GM23338 (cell line): ENCODE data around the gene PHF5A. TPM values are rescaled to one million over a fixed set of nuclear protein-coding genes. Genes with fewer than 3 reads are reported as not detected.
A peak's percentile ranks its signal among the peaks of the same experiment; 100 is the strongest.

Source experiments
- ATAC-seq: fragments of 200-7000 bp; cut with Tn5 transposase; 3 replicates; pipeline ENCODE4 v1.9.1; 2020
- DNase-seq: peaks from one replicate; pipeline ENCODE4 v3.0.0-alpha.2; 2015; ENCODE audit warnings: low spot score
- H2AFZ ChIP-seq: fragments of 200-600 bp; sonication (generic); 2 replicates; pipeline ENCODE4 v1.8.0; 2016; ENCODE audit warnings: antibody characterized with exemption, mild to moderate bottlenecking, moderate library complexity
- H3F3A ChIP-seq: fragments of 200-600 bp; sonication (generic); replicated peaks from 2 replicates; pipeline ENCODE4 v1.8.0; 2017; ENCODE audit warnings: antibody characterized with exemption, mixed run types, low read depth
- H3K27ac ChIP-seq: fragments of 200-600 bp; sonication (generic); 2 replicates; pipeline ENCODE4 v1.6.1; 2016; ENCODE audit warnings: low read depth
- H3K27me3 ChIP-seq: fragments of 200-600 bp; sonication (generic); 2 replicates; pipeline ENCODE4 v1.8.0; 2016; ENCODE audit warnings: mild to moderate bottlenecking, mixed run types, moderate library complexity; ENCODE audit not compliant: insufficient read depth
- H3K36me3 ChIP-seq: fragments of 200-600 bp; sonication (generic); 2 replicates; pipeline ENCODE4 v1.8.0; 2016; ENCODE audit warnings: mild to moderate bottlenecking; ENCODE audit not compliant: insufficient read depth
- H3K4me1 ChIP-seq: fragments of 200-600 bp; sonication (generic); 2 replicates; pipeline ENCODE4 v1.8.0; 2016; ENCODE audit warnings: mild to moderate bottlenecking, moderate library complexity; ENCODE audit not compliant: insufficient read depth
- H3K4me2 ChIP-seq: fragments of 200-600 bp; sonication (generic); 2 replicates; pipeline ENCODE4 v1.7.1; 2017; ENCODE audit warnings: mixed run types
- H3K4me3 ChIP-seq: fragments of 200-600 bp; sonication (generic); 2 replicates; pipeline ENCODE4 v1.6.1; 2016; ENCODE audit warnings: mixed run types
- H3K79me2 ChIP-seq: fragments of 200-600 bp; sonication (generic); replicated peaks from 2 replicates; pipeline ENCODE4 v1.8.0; 2017; ENCODE audit warnings: mild to moderate bottlenecking; ENCODE audit not compliant: insufficient read depth
- H3K9me2 ChIP-seq: fragments of 200-600 bp; sonication (generic); 2 replicates; pipeline ENCODE4 v1.8.0; 2017; ENCODE audit not compliant: insufficient read depth
- H4K20me1 ChIP-seq: fragments of 200-600 bp; sonication (generic); replicated peaks from 2 replicates; pipeline ENCODE4 v1.8.0; 2017; ENCODE audit warnings: mild to moderate bottlenecking; ENCODE audit not compliant: insufficient read depth
- H3K27ac Mint-ChIP-seq: 2 replicates; pipeline ENCODE4 v1.8.0; 2020; ENCODE audit warnings: inconsistent platforms, mild to moderate bottlenecking, moderate library complexity, mixed read lengths
- H3K27me3 Mint-ChIP-seq: 3 replicates; pipeline ENCODE4 v1.8.0; 2022; ENCODE audit warnings: low read depth, mild to moderate bottlenecking, moderate library complexity, mixed read lengths, inconsistent platforms; ENCODE audit not compliant: insufficient read depth, poor library complexity
- H3K36me3 Mint-ChIP-seq: 3 replicates; pipeline ENCODE4 v1.8.0; 2021; ENCODE audit warnings: low read depth, mild to moderate bottlenecking, inconsistent platforms, moderate library complexity, mixed read lengths
- H3K4me1 Mint-ChIP-seq: 3 replicates; pipeline ENCODE4 v1.8.0; 2020; ENCODE audit warnings: mild to moderate bottlenecking, inconsistent platforms, mixed read lengths
- H3K4me3 Mint-ChIP-seq: 3 replicates; pipeline ENCODE4 v1.8.0; 2021; ENCODE audit warnings: moderate library complexity, mild to moderate bottlenecking, inconsistent platforms, mixed read lengths
- H3K9me3 Mint-ChIP-seq: 3 replicates; pipeline ENCODE4 v1.8.0; 2020; ENCODE audit warnings: moderate library complexity, mild to moderate bottlenecking, inconsistent platforms, mixed read lengths
- CREB1 ChIP-seq: fragments of 250-450 bp; sonication (Bioruptor Pico); IDR thresholded peaks from 2 replicates; pipeline ENCODE4 v1.5.0; 2020; ENCODE audit warnings: low read depth, mild to moderate bottlenecking, moderate library complexity
- NANOG ChIP-seq: IDR thresholded peaks from 2 replicates; pipeline ENCODE4 v1.6.1; 2016; ENCODE audit warnings: antibody characterized with exemption, borderline replicate concordance
- polyA plus RNA-seq: library from polyadenylated mRNA; unstranded; fragments of >200 nt; fragmentation: Nextera tagmentation; extraction: Ambion mirVana; gene quantifications from 2 replicates; pipeline ENCODE4 v1.2.1, GENCODE V29; 2016
- total RNA-seq: library from RNA; depleted of rRNA; stranded (reverse); fragments of >200 nt; shearing (Covaris generic); gene quantifications from 2 replicates; pipeline ENCODE4 v1.2.3, GENCODE V29; 2014
- TF ChIP-seq, protein P1 (sequence below): IDR thresholded peaks from one replicate; pipeline ENCODE4 v1.6.1; 2018; ENCODE audit warnings: antibody characterized with exemption; ENCODE audit not compliant: unreplicated experiment
- TF ChIP-seq, protein P2 (sequence below): fragments of 250-450 bp; sonication (Bioruptor Pico); IDR thresholded peaks from 2 replicates; pipeline ENCODE4 v1.5.0; 2020; ENCODE audit warnings: mild to moderate bottlenecking, moderate library complexity
- TF ChIP-seq, protein P3 (sequence below), 2 experiments: fragments of 200-600 bp in 1 of 2; sonication (generic) in 1 of 2; conservative IDR thresholded peaks; 2 replicates each; pipeline versions ENCODE4 v1.5.1 to v1.6.1; 2016 to 2017; ENCODE audit warnings: antibody characterized with exemption in 2 of 2, low read depth in 2 of 2, mild to moderate bottlenecking in 2 of 2, moderate library complexity in 1 of 2

PHF5A gene
- total and polyA plus RNA-seq, 2 experiments from 2014 or later = 49.4 to 115 TPM

DNA sequence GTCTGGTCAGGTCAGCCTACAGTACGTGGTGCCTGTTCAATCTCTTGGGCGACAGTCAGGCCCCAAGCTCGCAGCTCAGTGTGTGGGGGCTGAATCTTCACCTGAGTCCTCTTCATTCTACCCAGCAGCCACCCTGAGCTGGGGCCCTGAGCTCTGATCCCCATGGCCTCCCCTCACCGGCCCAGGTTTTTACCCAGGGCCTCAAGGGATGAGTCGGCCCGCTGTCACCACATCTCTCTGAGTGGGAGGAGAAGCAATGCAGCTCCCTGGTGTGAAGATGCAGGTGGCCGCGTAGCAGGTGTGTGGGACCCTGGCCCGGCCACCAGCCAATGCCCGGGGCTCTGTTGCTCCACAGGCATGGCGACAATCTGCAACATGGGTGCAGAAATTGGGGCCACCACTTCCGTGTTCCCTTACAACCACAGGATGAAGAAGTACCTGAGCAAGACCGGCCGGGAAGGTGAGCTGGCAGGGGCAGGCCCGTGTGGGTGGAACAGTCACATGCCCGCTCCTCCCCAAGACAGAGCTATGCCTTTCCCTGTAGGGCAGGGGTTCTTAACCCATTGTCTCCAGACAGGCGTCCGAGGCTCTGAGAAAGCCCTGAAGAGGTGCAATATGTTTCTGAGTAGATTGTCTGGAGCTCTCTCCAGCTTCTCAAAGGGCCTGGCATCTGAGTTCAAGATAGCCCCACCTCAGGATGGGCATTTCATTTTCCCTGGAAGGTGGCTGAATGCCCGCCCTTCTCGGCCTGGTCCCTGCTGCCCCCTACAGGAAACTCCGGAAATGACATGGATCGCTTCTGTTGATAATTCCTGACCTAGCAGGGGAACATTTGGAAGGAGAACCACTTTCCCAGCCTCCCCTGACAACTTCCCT is 48.9 kb upstream of the PHF5A start:
- H3K4me3 Mint-ChIP-seq = no peak overlapping the region
- Histone ChIP-seq H3K4me3 (no peak overlapping the region), H3K9me2 (no peaks in the 10 kb centered on the region), H3K4me1 (peaks cover 10% of the 10 kb centered on the region), H3K27ac (no peak overlapping the region), H3K4me2 (no peak overlapping the region), H3K79me2 (no peaks in the 10 kb centered on the region), H3F3A (peaks cover 15% of the 10 kb centered on the region), H2AFZ (no peak overlapping the region), H3K36me3 (peaks cover 3% of the 10 kb centered on the region; the same call in 1 of the 2 replicates), H4K20me1 (no peaks in the 10 kb centered on the region; the same call in 1 of the 2 replicates), H3K27me3 (no peaks in the 10 kb centered on the region)
- H3K27me3 Mint-ChIP-seq = peaks cover 9% of the 10 kb centered on the region
- peaks cover 26% of the 10 kb centered on the region for H3K36me3 Mint-ChIP-seq
- peak; percentile 26 for ATAC-seq
- peak overlapping the region; percentile 31; the same call in 1 of the 2 replicates for H3K27ac Mint-ChIP-seq
- no peaks in the 10 kb centered on the region for H3K9me3 Mint-ChIP-seq
- H3K4me1 Mint-ChIP-seq = peaks cover 15% of the 10 kb centered on the region
- DNase-seq = peak; percentile 83
- TF ChIP-seq, protein P1, sequence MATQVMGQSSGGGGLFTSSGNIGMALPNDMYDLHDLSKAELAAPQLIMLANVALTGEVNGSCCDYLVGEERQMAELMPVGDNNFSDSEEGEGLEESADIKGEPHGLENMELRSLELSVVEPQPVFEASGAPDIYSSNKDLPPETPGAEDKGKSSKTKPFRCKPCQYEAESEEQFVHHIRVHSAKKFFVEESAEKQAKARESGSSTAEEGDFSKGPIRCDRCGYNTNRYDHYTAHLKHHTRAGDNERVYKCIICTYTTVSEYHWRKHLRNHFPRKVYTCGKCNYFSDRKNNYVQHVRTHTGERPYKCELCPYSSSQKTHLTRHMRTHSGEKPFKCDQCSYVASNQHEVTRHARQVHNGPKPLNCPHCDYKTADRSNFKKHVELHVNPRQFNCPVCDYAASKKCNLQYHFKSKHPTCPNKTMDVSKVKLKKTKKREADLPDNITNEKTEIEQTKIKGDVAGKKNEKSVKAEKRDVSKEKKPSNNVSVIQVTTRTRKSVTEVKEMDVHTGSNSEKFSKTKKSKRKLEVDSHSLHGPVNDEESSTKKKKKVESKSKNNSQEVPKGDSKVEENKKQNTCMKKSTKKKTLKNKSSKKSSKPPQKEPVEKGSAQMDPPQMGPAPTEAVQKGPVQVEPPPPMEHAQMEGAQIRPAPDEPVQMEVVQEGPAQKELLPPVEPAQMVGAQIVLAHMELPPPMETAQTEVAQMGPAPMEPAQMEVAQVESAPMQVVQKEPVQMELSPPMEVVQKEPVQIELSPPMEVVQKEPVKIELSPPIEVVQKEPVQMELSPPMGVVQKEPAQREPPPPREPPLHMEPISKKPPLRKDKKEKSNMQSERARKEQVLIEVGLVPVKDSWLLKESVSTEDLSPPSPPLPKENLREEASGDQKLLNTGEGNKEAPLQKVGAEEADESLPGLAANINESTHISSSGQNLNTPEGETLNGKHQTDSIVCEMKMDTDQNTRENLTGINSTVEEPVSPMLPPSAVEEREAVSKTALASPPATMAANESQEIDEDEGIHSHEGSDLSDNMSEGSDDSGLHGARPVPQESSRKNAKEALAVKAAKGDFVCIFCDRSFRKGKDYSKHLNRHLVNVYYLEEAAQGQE = no peak
- TF ChIP-seq, protein P2, sequence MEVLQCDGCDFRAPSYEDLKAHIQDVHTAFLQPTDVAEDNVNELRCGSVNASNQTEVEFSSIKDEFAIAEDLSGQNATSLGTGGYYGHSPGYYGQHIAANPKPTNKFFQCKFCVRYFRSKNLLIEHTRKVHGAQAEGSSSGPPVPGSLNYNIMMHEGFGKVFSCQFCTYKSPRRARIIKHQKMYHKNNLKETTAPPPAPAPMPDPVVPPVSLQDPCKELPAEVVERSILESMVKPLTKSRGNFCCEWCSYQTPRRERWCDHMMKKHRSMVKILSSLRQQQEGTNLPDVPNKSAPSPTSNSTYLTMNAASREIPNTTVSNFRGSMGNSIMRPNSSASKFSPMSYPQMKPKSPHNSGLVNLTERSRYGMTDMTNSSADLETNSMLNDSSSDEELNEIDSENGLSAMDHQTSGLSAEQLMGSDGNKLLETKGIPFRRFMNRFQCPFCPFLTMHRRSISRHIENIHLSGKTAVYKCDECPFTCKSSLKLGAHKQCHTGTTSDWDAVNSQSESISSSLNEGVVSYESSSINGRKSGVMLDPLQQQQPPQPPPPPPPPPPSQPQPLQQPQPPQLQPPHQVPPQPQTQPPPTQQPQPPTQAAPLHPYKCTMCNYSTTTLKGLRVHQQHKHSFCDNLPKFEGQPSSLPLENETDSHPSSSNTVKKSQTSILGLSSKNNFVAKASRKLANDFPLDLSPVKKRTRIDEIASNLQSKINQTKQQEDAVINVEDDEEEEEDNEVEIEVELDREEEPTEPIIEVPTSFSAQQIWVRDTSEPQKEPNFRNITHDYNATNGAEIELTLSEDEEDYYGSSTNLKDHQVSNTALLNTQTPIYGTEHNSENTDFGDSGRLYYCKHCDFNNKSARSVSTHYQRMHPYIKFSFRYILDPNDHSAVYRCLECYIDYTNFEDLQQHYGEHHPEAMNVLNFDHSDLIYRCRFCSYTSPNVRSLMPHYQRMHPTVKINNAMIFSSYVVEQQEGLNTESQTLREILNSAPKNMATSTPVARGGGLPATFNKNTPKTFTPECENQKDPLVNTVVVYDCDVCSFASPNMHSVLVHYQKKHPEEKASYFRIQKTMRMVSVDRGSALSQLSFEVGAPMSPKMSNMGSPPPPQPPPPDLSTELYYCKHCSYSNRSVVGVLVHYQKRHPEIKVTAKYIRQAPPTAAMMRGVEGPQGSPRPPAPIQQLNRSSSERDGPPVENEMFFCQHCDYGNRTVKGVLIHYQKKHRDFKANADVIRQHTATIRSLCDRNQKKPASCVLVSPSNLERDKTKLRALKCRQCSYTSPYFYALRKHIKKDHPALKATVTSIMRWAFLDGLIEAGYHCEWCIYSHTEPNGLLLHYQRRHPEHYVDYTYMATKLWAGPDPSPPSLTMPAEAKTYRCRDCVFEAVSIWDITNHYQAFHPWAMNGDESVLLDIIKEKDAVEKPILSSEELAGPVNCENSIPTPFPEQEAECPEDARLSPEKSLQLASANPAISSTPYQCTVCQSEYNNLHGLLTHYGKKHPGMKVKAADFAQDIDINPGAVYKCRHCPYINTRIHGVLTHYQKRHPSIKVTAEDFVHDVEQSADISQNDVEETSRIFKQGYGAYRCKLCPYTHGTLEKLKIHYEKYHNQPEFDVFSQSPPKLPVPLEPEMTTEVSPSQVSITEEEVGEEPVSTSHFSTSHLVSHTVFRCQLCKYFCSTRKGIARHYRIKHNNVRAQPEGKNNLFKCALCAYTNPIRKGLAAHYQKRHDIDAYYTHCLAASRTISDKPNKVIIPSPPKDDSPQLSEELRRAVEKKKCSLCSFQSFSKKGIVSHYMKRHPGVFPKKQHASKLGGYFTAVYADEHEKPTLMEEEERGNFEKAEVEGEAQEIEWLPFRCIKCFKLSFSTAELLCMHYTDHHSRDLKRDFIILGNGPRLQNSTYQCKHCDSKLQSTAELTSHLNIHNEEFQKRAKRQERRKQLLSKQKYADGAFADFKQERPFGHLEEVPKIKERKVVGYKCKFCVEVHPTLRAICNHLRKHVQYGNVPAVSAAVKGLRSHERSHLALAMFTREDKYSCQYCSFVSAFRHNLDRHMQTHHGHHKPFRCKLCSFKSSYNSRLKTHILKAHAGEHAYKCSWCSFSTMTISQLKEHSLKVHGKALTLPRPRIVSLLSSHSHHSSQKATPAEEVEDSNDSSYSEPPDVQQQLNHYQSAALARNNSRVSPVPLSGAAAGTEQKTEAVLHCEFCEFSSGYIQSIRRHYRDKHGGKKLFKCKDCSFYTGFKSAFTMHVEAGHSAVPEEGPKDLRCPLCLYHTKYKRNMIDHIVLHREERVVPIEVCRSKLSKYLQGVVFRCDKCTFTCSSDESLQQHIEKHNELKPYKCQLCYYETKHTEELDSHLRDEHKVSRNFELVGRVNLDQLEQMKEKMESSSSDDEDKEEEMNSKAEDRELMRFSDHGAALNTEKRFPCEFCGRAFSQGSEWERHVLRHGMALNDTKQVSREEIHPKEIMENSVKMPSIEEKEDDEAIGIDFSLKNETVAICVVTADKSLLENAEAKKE (CRISPR knock-in tag) = no peak
- TF ChIP-seq, protein P3, sequence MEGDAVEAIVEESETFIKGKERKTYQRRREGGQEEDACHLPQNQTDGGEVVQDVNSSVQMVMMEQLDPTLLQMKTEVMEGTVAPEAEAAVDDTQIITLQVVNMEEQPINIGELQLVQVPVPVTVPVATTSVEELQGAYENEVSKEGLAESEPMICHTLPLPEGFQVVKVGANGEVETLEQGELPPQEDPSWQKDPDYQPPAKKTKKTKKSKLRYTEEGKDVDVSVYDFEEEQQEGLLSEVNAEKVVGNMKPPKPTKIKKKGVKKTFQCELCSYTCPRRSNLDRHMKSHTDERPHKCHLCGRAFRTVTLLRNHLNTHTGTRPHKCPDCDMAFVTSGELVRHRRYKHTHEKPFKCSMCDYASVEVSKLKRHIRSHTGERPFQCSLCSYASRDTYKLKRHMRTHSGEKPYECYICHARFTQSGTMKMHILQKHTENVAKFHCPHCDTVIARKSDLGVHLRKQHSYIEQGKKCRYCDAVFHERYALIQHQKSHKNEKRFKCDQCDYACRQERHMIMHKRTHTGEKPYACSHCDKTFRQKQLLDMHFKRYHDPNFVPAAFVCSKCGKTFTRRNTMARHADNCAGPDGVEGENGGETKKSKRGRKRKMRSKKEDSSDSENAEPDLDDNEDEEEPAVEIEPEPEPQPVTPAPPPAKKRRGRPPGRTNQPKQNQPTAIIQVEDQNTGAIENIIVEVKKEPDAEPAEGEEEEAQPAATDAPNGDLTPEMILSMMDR (conservative IDR thresholded peaks at IDR 0.05; ENCODE audit: low read depth in 2 of 2) = peak; percentile 92 to 93
- TF ChIP-seq CREB1 (CRISPR knock-in tag) (no peak), NANOG (no peak)
